GM19452 (cell line): ENCODE results near the gene STK32C.

ENCODE experiments used
- ATAC-seq: cut with Tn5 transposase; IDR thresholded peaks from one replicate; pipeline ENCODE4 v1.9.1; 2021; ENCODE audit not compliant: unreplicated experiment

Gene STK32C

DNA sequence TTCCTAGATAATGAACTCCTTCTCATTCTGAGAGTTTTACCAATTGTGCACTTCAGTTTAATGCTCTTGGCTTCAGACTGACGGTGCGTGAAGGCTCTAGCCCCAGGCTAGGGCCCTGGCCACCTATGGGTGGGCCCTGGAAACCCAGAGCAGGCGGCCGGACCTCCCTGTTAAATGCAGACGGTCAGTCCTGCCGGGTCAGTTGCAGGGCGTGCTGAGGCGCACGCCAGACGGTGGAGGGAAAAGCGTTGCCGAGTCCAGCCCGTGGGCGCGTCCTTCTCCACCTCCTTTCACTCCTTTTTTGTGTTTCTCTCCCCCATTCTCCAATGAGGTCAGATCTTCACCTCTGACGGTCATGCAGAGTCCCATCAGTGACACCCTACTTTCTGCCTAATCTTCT, 118.7 kb downstream of the STK32C start:
- no peak for ATAC-seq

GRCh38 chr10:132188331-132188730, 119.4 kb downstream of the STK32C start:
- no peak for ATAC-seq

DNA sequence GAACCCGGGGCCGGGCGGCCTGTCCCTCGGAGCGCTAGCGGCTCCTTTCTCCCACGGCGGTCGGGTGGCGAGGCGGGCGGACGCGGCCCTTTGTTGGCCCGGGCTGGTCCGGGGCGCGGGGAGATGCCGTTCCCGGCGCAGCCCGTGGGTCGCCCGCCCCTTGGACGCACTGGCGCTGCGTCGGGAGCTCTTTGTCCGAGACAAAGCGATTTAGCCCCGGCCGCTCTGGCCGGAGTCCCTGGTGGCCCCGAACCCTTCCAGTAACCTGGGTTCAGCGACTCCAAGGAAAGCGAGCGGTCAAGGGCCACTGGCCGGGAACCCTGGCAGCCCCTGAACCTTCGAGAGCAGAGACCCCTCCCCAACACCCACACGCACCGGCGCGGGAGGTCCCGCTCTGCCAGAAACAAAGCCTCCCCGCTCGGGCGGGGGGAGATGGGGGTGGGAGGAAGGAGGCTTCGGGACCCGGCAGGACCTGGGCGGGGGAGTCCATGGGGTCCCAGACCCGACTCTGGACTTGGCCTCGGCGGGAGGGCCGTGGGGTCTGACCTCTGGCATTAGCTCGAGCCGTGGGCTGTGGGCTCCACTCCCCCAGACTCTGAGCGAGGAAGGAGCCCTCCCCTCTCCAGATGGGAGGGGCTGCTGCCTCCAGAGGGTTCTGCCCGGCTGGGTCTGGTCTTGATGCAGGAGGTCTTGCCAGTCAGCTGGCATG, 120.2 kb downstream of the STK32C start:
- ATAC-seq, result no peak

DNA sequence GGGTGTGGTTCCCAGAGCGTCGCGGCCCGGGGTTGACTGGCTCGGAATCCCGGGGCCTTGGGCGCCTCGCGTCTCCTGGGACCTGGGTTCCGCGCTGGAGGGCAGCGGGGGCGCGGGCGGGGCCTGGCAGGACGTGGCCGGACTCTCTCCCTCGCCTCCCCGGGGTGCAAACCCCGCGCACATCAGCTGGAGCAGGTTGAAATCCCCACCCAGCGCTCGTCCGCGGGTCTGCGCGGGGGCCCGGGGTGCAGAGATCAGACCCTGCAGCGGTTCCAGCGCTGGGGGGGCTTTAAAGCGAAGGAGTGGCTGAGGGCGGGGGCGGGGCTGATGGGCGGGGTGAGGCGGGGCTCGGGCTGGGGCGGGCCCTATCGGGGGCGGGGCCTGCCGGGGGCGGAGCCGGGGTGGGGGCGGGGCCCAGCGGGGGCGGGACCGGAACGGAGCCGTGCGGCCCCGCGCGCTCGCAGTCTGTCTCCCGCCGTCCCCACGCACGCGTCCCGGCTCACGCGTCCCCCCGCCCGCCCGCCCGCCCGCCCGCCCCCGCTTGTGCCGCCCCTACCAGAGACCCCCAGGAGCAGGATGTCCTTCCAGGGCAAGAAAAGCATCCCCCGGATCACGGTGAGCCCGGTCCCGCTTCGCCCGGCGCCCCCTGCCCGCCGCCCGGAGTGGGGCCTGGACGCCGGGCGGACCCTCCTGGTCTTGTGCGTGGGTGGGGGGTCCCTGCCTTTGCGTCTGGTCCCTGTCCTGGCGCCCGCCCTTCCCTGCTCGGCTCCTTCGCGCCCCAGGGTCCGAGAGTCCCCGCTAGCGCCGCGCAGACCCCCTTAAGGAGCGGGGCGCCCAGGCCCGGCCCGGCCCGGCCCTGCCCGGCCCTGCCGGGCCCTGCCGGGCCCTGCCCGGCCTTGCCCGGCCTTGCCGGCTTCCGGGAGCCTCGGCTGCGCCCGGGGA, 121.0 kb downstream of the STK32C start, which contains the start of gene DPYSL4:
DPYSL4 (plus strand) TSS at position 461 of the 942 bp plus-strand sequence; CDS start at position 577, 116 bp downstream.
- ATAC-seq, result no peak

DNA sequence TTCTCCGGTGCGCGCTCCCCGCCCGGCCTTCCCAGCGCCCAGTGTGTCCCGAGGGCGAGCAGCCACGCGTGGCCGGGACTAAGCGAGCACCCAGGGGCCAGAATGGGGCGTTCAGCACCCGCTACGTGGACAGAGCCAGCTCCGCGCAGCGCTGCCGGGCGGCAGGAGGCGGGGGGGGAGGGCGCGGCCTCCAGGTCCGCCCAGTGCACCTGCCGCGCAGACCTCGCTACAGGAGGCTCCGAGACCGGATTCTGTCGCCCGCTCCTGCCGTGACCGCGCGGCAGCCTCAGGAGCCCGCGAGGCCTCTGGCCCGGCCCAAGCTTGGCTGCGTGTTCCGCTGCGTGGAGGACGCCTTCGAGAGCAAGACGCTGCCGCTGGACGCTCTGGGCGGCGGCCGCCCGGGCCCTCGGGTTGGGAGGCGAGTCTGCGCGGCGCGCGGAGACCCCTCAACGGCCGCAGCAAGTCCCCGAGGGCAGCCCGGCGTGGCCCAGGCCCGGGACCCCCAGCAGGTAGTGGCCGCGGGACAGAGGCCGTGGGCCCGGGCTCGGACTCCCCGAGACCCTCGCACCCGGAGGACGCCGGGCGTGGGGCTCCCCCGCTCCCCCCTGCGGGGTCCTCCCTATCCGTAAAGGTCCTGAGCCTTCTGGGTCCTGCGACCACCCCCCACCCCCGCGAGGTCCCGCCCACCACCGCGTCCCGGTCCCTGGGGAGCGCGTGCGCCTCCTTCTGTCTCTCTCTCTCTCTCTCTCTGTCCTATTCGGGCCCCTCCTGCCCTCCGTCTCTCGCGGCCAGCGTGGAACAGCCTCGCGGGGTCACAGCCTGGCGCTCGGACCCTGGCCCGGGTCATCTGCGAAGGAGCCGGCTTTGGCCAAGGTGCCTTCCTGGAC, 121.9 kb downstream of the STK32C start:
- no peak for ATAC-seq

DNA sequence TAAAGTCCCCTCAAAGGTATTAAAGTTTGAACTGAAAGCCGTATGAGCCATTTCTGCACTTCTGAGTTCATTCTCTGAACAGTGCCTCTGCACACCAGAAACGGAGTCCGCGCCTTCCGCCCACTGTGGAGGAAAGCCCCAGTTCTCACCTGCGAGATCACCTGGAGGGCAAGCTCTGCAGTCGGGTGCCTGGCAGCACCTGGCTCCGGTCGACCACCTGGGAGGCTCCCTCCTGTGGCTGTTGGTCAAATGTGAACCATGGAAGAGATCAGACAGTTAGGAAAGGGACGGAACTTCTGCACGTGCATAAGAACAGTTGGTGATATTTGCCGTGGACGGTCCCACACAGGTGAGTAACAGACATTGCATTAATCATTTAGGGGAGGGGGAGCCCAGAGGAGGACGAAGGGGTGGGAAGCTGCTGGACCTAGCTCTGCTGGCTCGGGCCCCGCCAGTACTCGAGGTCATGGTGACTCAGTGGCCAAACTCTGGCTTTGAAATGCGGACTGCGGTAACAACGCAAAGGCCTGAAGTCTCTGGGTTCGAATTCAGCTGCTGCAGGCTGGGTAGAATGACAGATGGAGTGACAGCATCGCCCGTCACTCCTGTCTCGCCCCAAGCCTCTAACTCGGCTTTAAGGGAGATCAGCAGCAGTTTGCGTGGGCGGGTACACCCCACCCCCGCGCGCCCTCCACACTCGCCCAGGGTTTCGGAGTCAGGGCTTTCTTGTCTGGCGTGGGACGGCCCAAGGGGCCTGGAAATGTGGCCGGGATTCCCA, 122.7 kb downstream of the STK32C start:
- ATAC-seq, result no peak

DNA sequence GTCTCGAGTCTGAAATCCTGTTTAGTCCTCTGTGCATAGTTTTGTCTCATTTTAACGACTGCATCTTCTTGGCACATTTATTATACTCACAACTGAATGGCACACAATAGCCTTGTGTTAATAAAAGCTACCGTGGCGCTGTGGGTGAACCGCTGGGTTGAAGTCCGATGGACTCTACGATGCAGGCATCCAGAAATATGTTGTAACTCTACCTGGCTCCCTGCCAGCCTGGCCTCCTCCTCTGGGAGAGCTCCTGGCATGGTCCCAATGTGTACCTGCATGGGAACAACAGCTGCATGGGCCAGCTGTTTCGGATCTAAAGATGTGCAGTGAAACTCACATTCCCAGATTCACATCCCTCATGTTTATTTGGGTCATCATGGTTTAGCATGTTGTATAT, 124.7 kb downstream of the STK32C start:
- ATAC-seq, result no peak

- no peak for ATAC-seq
Measured at GRCh38 chr10:132182591-132182990, 125.2 kb downstream of the STK32C start.

DNA sequence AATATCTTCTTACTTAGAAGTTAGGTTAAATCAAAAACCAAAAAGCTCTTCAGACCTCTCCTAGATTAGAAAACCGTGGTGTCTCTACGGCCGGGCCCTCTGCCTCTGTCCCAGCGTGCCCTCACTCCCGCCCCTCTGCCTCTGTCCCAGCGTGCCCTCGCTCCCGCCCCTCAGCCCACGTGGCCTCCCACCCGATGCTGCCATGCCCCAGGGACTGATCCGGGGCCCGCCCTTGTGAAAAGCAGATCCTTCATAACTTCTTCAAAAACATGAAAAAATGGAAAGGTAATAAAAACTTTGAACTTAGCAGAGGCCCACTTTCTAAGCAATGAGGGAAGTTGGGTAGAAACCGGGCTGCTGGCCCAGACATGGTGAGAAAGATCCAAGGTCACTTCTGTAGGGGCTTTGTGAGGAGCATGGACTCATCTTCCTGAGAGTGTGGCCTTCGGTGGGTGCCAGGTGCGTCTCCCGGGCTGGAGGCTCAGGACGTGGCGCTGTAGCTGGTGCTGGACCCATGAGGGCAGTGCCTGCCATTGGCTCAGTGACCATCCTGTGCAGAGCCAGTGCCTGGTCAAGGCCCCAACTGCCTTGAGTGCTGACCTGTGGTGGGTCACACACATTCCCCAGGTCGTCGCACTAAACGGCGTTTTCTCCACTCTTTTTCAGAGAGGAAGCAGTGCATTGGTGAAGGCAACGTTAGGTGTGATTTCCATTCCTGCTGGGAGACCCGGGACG, 125.9 kb downstream of the STK32C start:
- ATAC-seq, result no peak

DNA sequence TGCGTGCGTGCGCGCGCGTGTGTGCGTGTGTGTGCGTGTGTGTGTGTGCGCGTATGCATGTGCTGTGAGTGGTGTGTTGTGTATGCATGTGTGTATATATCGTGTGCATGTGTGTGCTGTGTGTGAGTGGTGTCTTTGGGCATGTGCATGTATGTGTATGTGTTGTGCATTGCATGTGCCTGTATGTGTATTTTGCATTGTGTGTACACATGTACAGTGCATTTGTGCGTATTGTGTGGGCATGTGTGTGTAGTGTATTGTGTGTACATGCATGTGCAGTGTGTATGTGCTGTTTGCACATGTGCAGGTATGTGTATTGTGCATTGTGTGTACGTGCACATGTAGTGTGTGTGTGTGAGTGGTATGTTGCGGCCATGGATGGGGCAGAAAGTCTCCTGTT, 127.0 kb downstream of the STK32C start:
- ATAC-seq, result no peak

- ATAC-seq, result no peak
Measured at GRCh38 chr10:132179551-132180392, 128.0 kb downstream of the STK32C start.

- ATAC-seq, result no peak
Measured at GRCh38 chr10:132178672-132179545, 128.8 kb downstream of the STK32C start.

- ATAC-seq, result no peak
Measured at GRCh38 chr10:132178046-132178445, 129.7 kb downstream of the STK32C start.

DNA sequence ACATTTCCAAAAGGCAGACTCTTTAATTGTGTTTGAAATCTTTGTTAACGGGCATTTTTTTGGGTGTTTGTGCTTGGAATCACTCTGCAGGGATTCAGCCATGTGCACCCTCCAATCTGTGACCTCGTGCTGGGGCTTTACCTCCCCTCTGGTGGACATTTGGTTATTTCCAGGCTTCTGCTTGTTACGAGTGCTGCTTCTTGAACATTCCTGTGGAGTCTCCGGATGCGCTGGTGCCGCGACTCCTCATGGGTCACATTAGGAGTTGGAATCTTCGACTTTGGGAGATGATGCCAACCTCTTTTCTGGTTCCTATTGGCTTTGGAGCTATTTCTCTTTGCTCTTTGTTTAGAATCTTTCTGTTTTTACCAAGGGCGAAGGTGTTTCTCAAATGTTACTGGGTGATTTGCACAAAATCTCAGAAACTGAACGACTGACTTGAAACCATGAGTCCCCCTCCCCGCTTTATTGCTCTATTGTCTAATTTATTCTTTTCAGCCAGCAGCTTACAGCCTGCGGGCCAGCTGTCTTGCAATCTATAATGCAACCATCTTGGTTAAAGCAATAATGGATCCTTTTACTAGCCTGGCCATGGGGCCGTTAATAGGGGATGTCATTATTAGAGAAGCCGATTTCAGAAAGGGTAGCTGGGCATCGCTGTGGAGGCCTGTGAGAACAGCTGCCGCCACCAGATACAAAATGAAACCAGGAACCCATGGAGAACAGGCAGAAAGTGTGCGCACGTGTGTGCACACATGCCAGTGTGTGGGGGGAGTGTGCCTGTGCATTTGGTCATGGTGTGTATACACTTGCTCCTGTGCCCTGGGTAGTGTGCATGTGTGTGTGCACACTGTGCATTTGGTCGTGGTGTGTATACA, 130.9 kb downstream of the STK32C start:
- ATAC-seq, result no peak

DNA sequence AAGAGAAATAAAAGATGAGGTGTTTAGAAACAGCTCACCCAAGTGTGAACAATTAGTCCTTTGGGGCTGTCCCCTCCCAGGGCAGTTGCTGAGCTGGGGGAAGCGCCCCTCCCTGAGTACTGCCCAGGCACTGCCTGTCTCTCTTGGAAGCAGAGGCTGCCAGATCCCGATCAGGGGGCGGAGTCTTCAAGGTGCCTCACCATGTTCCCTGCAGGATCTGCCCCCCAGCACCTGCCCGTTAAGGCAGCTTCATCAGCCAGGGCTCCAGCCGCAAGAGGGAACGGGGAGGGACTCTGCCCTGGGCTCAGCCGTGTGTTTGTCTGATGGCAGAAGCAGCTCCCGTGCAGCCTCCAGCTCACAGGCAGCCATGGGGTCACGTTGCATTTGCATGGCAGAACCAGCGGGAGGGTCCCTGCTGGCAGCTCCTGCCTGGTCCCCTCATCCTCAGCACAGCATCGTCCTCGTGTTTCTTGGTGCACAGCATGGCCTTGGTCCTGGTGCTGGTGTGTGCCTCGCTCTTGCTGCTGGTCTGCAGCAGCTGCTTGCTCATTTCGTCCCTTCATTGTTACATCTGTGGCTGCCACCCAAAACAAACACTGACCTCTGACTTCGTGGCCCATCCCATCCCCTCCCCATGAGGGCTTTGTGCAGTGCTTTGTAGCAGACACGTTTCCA, 131.7 kb downstream of the STK32C start:
- ATAC-seq, result no peak

- no peak for ATAC-seq
Measured at GRCh38 chr10:132175408-132175807, 132.3 kb downstream of the STK32C start.
